Islet of Langerhans (tissue), 1 donor: ENCODE data around the gene RBCK1.

ENCODE experiments used
- FAIRE-seq: peaks from one replicate; lab custom pipeline; 2011; peaks lifted over from hg19 to GRCh38; lab: Jason Lieb, UNC

Gene RBCK1

GRCh38 chr20:399182-399707, 8.9 kb upstream of the RBCK1 start:
- FAIRE-seq: no peak

DNA sequence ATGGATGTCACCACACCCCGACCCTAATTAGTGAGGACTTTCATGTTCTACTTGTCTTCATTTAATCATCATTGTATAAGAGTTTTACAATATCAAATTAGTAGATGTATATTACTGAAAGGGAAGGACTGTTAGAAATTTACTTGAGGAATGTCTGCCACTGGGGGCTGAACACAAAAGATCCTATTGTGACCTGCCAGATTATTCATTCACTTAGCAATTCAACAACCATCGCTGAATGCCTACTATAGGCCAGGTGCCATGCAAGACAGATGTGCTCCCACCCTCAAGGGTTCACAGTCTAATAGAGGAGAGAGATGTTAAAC, 8.0 kb upstream of the RBCK1 start:
- FAIRE-seq: no peak

- FAIRE-seq: no peak
These were observed 7.4 kb upstream of the RBCK1 start for GRCh38 chr20:400454-401275.

DNA sequence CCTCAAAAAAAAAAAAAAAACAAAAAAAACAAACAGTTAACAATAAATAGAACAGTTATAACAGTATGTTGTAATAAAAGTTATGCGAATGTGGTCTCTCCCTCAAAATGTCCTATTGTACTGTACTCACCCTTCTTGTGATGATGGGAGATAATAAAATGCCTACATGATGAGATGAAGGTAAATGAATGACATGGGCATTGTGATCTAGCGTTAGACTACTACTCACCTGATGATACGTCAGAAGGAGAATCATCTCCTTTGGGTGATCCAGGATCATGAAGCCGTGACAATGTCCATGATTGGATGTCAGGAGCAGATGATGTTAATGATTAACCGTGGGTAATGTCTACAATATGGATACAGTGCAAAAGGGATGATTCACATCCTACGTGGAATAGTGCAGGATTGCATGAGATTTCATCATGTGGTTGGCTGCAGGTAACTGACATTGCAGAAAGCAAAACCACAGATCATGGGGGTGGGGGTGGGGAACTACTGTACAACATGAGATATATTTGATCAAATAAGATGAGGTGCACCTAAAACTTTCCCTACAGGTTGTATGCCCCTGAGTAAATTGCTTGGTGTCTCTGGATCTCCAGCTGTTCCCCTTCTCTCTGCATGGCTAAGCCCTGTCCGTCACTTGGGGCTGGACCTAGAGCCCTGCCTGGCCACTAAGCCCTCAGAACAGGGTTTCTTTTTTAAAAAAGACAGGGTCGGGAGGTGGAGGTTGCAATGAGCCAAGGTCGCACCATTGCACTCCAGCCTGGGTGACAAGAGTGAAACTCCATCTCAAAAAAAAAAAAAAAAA, 6.2 kb upstream of the RBCK1 start:
- peak; percentile 96 for FAIRE-seq

- FAIRE-seq: no peak
These were observed 5.6 kb upstream of the RBCK1 start for GRCh38 chr20:402496-402885.

GRCh38 chr20:402898-403581, 5.1 kb upstream of the RBCK1 start:
- no peak for FAIRE-seq

GRCh38 chr20:403582-403957, 4.5 kb upstream of the RBCK1 start:
- FAIRE-seq: no peak

DNA sequence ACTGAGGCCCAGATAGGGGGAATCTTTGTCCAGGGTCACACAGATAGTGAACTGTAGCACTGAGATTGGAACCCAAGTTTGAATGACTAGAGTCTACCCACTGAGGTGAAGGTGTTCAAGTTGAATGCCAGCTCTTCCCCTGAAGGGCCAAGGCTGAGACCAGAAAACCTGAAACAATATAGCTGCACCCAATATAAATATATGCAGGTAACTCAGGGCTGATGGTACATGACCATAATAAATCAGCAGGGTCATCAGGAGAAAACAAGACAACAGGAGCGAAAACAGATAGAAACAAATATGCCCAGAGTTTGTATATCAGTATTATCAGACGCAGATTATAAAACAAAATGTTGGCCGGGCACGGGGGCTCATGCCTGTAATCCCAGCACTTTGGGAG, 4.0 kb upstream of the RBCK1 start:
- FAIRE-seq: no peak

- FAIRE-seq: no peak
These were observed 1.6 kb upstream of the RBCK1 start for GRCh38 chr20:406200-407132.

DNA sequence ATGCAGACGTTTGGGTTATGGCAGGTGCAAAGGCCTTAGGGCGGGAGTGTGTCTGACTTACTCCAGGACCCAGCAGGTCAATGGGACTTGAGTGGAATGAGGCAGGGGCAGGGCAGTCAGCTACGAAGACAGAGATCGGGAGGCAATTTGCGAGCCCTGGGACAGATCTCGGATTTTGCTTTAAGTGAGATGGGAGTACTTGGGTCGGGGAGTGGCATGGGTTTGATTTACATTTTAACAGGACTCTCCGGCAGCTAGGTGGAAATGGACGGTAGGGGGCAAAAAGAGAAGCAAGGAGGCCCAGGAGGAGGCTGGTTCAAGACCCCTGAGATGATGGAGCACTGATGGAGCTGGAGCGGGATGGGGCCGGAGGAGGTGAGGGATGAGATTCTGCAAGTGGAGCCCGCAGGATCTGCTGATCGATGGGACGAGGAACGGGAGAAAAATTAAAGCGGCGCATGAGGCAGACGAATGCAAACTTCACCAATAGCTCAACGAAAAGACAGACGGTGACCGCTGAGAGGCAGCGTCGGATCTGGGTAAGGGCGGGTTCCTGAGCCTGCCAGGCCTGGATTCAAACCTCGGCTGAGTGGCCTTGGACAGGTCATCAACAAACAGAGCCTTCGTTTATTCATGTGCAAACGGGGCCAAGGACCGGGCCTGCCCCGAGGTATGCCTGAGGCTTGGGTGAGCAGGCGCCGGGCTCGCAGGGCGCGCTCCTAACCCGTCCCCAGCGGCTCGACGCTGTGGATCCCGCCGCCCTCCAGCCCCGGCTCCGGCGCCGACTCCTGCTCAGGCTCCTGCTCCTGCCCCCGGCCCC, 756 bp upstream of the RBCK1 start:
- FAIRE-seq: no peak

DNA sequence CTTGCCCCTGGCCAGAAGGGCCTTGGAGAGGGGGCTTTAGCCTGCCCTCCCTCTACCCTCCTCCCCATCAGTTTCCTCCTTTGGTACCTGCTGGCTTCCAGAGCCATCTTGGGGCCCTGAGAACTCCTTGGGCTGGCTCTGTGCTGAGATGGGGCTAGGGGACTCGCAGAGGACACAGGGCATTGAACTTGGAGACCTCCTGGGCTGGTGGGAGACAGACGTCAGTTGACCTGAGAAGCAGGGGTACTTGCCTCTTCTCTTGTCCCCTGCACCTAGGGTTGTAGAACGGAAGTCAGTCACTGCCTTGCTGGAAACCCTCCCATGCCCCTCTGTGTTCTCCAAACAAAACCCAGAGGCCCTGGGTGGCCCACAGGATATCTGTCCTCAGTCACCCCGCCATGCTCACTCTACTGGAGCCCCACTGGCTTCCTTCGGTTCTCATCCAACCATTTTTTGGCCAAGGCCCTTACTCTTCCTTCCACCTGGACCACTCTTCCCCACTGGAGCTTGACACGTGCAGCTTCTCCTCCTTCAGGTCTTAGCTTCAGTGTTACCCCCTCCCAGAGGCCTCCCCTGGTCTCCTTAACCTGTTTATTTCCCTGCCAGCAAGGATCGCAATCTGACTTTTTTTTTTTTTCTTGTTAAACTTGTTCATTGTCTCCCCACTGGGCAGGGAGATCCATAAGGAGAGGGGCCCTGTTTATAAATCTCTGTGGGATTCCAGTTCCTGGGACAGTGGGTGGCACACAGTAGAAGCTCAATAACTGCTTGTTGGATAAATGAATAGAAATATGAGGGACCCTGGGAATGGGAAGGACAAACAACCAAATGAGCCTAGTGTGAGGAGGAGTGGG, 971 bp downstream of the RBCK1 start:
- FAIRE-seq: no peak

DNA sequence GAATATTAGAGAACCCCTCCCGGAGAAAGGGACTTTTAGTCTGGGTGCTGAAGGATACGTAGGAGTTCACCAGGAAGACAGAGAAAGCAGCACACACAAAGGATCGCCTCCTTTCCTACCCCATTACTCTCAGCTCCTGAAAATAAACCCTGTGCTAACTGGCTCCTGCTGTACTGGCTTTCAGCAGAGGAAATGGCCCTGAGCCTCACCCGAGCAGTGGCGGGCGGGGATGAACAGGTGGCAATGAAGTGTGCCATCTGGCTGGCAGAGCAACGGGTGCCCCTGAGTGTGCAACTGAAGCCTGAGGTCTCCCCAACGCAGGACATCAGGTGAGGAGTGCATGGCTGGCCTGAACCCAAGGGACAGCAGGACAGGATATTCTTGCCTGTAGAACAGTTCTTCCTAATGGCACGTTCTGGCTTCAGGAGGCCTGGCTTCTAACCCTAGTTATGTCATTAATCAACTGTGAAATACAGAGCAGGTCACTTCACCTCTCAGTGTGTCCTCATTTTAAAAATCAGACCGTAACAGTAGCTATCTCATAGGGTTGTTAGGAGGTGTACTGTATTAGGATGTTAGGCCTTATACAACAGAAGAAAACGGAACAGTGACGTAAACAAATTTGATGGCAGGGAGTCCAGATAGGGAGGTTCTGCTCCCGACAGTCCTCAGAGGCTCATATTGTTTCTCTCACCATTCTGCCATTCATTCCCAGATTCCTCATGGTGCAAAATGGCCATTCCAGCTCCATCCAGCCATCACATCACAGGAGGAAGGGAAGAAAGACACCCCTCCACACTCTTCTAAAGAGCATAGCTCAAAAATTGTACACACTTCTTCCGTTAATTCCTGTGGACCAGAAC, 1.8 kb downstream of the RBCK1 start:
- no peak for FAIRE-seq

GRCh38 chr20:412081-412480, 4.0 kb downstream of the RBCK1 start:
- FAIRE-seq: no peak

DNA sequence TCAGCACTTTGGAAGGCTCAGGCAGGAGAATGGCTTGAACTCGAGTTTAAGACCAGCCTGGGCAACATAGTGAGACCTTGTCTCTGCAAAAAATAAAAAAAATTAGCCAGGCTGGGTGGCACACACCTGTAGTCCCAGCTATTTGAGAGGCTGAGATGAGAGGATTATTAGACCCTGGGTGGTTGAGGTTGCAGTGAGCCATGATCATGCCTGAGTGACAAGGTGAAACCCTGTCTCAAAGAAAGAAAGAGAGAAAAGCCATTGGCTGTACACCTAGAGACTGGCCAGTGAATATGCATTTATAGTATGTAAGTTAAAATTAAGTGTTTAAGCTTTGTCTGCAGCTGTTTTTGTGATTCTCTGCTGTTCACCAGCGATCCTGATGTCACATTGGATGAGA, 6.1 kb downstream of the RBCK1 start:
- FAIRE-seq: no peak

- no peak for FAIRE-seq
These were observed 7.8 kb downstream of the RBCK1 start for GRCh38 chr20:415820-416322.

DNA sequence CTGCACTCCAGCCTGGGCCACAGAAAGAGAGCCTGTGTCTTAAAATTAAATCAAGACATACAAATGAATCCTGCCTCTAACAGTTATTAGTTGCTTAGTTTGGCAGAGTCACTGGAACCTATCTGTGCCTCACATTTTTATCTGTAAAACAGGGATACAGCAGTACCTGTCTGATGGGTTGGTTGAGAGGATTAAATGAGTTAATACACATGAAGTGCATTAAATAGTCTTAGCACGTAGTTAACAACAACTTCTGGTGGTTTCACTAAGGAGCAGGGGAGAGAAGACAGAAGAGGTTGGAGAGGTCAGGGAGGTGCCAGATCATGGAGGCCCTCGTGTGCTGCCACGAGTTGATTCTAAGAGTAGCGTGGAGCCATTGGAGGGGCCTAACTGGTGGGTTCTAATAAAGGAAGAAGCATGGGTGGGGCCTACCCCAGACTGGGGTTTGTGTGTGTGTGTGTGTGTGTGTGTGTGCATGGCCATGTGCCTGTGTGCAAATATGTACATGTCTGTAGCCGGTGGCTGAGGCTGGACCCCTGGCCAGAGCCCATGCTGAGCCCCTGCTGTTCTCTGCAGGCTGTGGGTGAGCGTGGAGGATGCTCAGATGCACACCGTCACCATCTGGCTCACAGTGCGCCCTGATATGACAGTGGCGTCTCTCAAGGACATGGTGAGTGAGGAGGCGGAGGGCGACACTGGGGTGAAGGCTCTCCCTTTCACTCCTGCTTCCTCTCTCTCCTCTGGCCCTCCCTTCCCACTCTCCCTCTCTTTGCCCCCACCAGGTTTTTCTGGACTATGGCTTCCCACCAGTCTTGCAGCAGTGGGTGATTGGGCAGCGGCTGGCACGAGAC, 9.1 kb downstream of the RBCK1 start:
- no peak for FAIRE-seq

GRCh38 chr20:417801-418342, 9.8 kb downstream of the RBCK1 start:
- FAIRE-seq: no peak
